GM19438 (cell line): ENCODE data around the gene ANO9.

Experiments
- ATAC-seq: cut with Tn5 transposase; IDR thresholded peaks from one replicate; pipeline ENCODE4 v1.9.1; 2021; ENCODE audit warnings: low read depth; ENCODE audit not compliant: unreplicated experiment

The ANO9 gene

GRCh38 chr11:454043-454442, 12.2 kb upstream of the ANO9 start:
- no peak for ATAC-seq

- ATAC-seq: no peak
Observed at GRCh38 chr11:453564-453963, 11.8 kb upstream of the ANO9 start.

DNA sequence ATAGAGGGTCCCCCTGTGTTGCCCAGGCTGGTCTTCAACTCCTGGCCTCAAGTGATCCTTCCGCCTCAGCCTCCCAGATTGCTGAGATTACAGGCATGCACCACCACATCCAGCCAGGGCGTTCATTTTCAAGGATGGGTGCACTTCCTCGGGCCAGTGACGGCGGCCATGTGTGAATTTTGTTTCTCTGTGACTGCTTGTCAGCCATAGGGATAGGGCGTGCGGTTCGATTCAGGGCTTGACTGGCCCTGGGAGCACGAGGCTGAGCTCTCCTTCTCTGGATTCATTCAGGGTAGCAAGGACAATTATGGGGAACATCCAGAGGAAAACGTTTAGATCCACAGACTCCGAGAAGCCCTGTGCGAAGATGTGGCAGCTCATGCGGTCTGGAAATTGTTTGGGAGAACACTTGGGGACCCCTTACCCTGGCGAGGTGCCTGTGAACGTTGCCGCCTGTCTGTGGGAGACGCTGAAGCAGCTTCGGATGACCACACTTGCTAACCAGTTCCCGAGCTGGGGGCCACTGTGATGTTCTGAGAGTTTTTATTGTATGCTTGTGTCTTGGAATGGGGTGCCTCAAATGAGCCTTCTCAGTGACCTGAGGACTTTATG, 11.2 kb upstream of the ANO9 start:
- ATAC-seq: no peak

DNA sequence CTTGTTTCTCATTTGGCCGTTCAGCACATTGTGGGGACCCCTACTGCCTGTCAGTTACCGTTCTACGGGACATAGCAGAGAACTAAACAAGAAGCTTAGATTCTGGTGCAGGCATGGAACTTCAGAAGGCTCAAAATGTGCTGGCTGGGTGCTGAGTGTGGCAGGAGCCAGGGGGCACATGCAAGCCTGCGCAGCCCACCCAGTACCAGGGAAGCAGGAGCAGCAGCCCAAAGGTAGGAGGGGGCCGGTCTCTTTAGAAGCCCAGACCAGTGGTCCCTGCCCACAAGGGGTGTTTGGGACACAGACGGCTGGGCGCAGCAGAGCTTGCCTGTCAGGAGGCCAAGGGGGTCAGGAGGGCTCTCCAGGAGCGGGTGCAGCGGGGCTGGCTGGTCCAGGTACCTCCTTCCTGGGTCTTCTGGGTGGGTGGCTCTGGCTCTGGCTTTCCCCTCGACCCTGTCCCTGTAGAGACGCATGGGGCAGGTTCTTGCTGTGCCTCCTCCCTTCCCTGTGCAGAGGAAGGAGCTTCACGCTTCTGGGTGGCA, 10.5 kb upstream of the ANO9 start:
- ATAC-seq: no peak

DNA sequence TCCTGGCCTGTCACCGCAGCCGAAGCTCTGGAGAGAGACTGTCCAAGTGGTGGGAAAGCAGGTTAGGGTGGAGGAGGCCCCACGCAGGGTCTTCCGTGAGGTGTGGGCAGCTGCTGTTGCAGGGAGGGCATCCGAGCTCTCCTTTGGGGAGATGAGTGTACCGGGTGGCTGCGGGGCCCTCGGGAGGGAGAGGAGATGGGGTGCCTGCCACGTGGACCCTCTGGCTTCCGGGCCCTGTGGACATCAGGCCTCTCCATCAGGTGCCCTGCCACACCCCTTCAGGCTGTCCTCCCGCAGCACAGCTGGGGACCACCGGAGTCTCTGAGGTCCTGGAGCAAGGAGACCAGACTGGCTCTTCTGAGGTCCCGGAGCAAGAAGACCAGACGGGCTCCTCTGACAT, 9.9 kb upstream of the ANO9 start:
- ATAC-seq: no peak

DNA sequence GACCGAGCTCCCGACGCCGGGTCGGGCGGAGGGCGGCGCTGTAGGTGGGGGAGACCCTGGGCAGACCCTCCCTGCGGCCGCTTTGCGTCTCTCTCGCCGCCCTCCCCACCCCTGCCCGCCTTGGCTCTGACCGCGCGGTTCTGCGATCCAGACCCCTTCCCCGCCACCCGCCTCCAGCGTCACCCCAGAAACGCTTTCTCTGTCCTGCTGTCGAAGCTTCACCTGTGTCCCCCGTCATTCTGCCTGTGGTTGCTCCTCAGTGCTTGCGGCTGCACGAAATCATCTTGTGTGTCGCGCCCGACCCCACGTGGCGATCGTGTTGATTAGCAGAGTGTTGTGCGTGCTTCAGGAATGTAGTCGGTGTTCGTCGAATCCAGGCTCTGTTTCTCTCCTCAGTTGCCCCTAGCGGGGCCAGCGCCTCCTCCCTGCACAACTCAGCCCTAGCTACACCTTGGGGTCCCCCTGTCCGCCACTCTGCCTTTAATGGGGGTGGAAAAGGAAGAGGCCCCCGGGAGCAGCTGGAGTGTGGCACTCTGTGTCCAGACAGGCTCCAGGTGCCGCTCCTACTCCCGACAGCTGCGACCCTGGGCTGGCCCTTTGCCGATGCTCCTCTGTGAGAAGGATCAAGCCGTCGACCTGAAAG, 9.1 kb upstream of the ANO9 start:
- no peak for ATAC-seq

DNA sequence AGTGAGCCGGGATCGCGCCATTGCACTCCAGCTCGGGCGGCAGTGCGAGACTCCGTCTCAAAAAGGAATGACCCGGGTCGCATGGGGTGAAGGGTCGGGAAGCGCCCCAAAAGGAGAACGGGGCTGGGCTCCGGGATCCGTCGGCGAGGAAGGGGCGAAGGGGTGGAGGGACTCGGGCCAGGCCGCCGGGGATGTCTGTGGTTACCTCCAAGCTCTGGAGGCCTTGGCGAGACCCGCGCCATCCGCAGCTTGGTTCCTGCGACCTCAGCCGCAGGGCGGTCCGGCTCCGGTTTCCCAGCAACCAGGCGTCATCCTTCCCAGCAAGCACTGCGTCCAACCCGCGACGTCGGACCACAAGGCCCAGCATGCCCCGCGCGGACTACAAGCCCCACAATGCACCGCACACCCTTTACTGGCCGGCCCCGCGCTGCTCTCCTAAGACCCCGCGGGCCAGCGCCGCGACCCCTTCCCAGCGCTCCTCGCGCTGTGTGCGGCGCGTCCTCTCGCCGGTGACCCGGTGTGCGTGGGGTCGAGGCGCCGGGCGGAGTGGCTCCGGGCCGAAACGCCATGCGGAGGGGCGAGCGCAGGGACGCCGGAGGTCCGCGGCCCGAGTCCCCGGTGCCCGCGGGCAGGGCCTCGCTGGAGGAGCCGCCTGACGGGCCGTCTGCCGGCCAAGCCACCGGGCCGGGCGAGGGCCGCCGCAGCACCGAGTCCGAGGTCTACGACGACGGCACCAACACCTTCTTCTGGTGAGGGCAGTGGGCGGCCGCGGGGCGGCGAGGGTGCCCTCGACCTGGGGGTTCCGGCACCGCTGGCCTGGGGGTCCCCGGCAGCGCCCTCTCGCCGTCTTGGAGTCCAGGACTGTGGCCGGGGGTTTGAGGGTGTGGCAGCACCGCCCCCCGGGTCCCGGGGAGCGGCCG, 8.3 kb upstream of the ANO9 start, which contains the start of gene PTDSS2:
Gene PTDSS2 (plus strand): TSS at position 391 of the 920 bp plus-strand sequence. CDS start 177 bp downstream, at position 568.
- peak; percentile 72 for ATAC-seq

GRCh38 chr11:447923-448731, 6.3 kb upstream of the ANO9 start:
- peak; percentile 39 for ATAC-seq

DNA sequence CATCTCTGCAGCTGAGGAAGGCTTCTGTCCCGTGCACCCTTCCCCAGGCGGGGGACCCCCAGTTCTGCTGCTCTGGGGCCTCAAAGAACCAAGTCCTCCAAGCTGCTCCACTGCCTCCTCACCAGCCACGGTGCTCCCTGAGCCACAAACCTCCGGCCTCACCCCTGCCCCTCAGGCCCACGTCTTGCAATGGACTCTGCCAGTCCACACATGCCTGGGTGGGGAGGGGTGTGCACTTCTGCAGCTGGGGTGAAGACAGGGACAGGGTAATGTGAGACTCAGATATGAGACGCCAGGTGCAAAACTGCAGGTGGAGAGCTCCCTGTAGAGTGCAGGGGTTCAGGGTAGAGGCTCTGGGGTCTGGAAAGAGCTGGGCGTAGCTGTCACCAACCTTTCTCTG, 5.1 kb upstream of the ANO9 start:
- ATAC-seq: no peak

GRCh38 chr11:445765-446588, 4.2 kb upstream of the ANO9 start:
- no peak for ATAC-seq

- ATAC-seq: no peak
Observed at GRCh38 chr11:444396-445144, 2.8 kb upstream of the ANO9 start.

DNA sequence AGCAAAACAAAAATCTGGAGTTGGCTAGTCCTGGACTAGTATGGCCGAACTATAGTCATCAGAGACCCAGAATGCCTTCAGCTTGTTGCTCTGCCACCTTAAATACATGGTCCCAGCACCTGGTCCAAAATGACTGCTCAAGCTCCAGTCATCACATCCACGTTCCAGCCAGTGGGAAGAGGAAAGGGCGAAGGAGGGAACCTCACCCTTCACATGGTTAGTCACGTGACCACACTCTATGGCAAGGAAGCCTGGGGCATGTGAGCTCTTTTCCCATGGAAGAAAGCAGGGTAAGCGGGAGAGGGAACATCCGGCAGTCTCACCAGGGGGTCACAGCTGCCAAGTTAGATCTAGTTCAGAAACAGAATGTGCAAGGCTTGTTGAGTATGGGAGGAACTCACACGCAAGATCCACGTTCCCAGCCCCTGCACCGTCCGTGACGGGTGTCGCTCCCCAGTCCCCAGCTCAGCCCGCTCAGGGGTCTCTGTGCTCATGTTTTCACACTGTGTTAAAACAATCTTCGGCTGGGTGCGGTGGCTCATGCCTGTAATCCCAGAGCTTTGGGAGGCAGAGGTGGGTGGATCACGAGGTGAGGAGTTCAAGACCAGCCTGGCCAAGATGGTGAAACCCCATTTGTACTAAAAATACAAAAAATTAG, 1.9 kb upstream of the ANO9 start:
- no peak for ATAC-seq

DNA sequence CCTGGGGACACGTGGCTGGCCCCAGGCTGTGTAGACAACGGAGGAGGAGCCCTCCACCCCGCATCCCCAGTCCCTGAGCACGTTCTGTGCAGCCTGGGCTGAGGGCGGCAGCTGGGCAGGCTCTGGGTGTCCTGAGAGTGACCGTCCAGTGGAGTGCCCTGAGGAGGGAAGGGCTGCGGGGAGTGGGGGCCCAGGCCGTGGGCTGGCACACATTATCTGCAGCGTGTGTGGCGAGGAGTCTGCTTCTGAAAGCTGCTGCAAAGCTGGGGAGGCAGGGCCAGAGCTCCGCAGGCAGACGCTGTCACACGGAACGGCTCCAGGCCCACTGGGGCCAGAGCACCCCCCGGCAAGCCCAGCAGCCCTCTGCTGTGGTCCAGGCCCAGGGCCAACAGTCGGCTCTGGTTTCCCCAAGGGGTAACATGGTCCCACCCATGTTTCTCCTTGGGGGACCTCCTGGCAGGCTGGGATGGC, 835 bp upstream of the ANO9 start:
- ATAC-seq: no peak

GRCh38 chr11:441043-441417, 781 bp downstream of the ANO9 start:
- no peak for ATAC-seq

GRCh38 chr11:440065-441042, 1.5 kb downstream of the ANO9 start:
- no peak for ATAC-seq

DNA sequence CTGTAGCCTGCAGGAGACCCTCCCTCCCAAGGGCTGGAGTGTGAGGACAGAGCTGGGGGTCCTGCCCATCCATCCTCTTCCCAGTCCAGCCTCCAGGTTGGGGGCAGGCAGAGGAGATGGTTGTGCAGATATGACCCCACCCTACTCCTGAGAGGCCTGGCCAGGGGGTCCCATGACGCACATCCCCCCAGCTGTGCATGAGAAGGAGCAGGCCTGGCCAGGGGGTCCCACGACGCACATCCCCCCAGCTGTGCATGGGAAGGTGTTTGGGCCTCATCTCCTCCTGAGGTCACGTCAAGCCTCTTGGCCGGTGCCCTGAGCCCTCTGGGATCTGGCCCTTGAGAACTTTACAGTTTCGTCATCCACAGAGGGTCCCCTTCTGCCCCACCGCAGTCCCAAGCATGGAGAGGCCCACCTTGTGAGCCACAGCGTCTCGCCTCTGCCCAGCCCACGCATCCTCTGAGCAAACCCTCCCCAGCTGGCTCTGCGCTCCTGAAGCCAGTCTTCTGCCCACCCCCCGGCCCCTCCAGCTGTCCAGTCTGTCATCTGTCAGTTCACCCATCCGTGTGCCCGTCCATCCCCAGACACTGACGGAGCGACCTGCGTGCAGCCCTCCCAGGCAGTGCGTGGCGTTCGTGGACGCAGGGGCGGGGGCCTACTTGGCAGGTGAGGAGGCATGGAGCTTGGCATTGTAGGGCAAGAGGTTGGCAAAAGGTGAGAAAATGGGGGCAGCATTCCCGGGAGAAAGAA, 2.3 kb downstream of the ANO9 start:
- no peak for ATAC-seq
